Stimulated activated CD8-positive, alpha-beta memory T cell treated with anti-CD3 and anti-CD28 coated beads, Interleukin-4, amount 100 ng/mL, for 4 hours (primary cell): ENCODE results near the gene PODXL.

Experiments used
- DNase-seq, 2 donors: peaks; one replicate each; pipeline ENCODE4 v3.0.0-alpha.2; 2020; ENCODE audit warnings: low read depth in 2 of 2, low spot score in 1 of 2

PODXL gene

GRCh38 chr7:131455001-131455400 lies 101.4 kb downstream of the PODXL start:
- no peak for DNase-seq

DNA sequence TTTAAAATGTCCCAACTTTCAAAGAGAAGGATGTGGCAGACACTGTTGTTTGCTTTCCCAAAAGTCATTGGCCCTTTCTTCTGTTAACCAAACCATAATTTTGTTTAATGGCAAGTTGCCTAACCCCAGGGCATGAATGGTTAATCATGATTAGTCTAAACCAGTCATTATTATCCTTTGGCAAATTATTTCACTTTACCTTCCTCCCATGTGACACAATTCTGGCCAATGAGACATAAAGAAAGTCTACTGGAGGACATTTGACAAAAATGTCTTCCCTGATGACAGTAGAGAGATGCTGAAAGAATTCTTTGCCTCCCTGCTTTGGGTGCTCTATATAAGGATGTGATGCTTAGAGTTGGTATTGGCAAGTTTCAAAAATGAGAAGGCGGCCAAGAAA lies 101.9 kb downstream of the PODXL start:
- no peak for DNase-seq
